ENCODE results near the gene CERS5.
"Not testable (repeated sequence)": the region's sequence is repeated elsewhere in the genome, so short reads cannot be mapped to it uniquely, and the experiment has no call there.

CERS5 gene

GRCh38 chr12:50187084-50187900 is 20.1 kb upstream of the CERS5 start:
- peak; percentile 95 for DNase-seq

GRCh38 chr12:50186681-50187080 is 19.5 kb upstream of the CERS5 start:
- DNase-seq = peak; percentile 84

- peak; percentile 38 for DNase-seq
Measured at GRCh38 chr12:50185970-50186663, 18.9 kb upstream of the CERS5 start.

- DNase-seq = no peak
Measured at GRCh38 chr12:50185301-50185895, 18.2 kb upstream of the CERS5 start.

DNA sequence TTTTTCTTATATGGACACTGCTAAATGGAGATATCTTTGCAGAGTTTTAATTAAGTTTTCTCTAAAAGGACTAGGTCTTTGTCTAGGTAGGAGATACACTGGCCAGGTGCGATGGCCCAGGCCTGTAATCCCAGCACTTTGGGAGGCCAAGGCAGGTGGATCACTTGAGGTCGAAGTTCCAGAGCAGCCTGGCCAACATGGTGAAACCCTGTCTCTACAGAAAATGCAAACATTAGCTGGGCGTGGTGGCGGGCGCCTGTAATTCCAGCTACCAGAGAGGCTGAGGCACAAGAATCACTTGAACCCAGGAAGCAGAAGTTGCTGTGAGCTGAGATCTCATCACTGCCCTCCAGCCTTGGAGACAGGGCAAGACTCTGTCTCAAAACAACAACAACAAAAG is 17.1 kb upstream of the CERS5 start:
- no peak for DNase-seq

DNA sequence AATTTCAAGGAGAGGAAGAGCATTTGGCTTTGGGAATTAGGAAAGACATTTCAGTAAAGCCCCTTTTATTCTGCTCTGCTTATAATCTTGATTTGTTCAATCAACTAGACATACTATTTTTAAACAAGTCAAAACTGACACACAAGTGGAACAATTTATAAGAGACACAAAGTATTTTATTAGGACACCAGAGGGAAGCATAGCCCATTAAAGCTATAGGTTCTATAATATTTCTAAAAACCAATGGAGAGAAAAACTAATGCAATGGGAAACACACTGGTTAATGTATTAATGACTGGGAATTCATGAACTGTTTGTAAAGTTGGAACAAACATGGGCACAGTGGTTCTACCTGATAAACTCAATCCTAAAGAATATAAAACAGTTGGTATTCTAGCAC is 15.3 kb upstream of the CERS5 start:
- no peak for DNase-seq

DNA sequence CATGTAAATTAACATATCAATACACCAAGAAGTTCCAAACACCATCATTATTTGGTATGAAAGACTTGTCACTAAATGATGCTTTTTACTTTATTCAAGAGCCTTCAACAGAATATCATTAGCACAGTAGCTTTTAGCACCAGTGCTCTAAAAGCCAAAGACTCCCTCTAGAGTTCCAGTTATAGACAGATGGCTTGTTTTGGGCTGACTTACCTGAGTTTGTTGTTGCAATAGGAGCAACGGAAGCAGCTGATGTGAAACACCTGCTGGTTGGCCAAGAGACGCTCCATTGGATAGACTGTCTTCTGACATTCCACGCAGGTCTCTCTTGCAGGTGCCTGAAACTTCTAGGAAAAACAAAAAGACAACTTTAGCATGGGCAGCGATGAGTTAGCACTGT is 14.5 kb upstream of the CERS5 start:
- no peak for DNase-seq

GRCh38 chr12:50175716-50176026 is 8.5 kb upstream of the CERS5 start:
- DNase-seq = no peak

DNA sequence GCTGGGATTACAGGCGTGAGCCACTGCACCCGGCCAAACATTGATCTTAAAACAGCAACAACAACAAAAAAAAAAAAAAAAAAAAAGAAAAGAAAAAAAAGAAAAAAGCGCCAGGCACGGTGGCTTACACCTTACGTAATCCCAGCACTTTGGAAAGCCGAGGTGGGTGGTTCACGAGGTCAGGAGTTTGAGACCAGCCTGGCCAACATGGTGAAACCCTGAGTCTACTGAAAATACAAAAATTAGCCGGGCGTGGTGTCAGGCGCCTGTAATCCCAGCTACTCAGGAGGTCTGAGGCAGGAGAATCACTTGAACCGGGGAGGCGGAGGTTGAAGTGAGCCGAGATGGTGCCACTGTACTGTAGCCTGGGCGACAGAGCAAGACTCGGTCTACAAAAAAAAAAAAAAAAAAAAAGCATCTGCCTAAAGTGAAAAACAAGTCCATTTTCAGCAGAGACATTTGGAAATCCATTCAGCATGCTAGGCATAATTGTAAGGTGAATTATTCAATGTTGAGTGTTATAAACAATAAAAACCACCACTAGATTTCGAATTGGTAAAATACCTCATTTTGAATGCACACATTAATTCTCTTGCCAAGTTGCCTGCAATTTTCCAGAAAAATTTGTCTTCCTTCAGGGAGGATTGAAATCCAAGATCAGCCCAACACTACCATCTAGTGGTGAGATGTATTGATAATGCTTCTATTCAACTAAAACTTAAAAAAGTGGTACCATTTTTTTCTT is 8.0 kb upstream of the CERS5 start:
- peak; percentile 78 for DNase-seq

- DNase-seq = no peak
Measured at GRCh38 chr12:50166799-50167048, 445 bp downstream of the CERS5 start.

GRCh38 chr12:50164963-50165362 is 2.2 kb downstream of the CERS5 start:
- no peak for DNase-seq

DNA sequence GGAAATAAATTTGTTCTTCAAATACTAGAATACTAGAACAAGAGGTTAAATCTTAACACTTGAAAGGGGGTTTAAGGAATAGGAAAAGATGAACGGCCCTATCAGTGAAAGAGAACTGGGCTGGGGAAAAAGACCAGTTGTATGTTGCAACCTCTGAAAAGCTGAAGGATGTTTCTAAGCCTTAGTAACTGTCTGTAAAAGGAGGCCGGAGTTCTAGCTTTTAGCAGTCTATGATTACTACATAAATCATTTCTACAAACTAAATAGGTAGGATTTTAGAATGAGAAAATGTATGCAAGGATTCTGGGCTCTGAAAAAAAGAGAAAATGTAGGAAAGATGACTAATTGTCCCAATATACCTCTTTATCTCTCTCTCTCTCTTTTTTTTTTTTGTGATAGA is 4.9 kb downstream of the CERS5 start:
- DNase-seq = peak; percentile 56

GRCh38 chr12:50160643-50161042 is 6.5 kb downstream of the CERS5 start:
- DNase-seq = no peak

- DNase-seq = peak; percentile 14
Measured at GRCh38 chr12:50157259-50157658, 9.9 kb downstream of the CERS5 start.

DNA sequence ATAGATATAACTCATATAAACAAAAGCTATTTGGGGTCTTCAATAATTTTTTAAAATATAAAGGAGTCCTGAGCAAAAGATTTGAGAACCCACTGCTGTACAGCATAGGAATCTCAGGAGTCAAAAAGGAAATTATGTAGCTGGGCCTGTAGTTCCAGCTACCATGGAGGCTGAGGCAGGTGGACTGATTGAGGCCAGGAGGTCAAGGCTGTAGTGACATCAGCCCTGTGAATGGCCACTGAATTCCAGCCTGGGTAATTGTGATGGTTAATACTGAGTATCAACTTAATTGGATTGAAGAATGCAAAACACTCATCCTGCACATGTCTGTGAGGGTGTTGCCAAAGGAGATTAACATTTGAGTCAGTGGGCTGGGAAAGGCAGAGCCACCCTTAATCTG is 10.5 kb downstream of the CERS5 start:
- DNase-seq = no peak

- DNase-seq = not testable (repeated sequence)
Measured at GRCh38 chr12:50154947-50155346, 12.2 kb downstream of the CERS5 start.

DNA sequence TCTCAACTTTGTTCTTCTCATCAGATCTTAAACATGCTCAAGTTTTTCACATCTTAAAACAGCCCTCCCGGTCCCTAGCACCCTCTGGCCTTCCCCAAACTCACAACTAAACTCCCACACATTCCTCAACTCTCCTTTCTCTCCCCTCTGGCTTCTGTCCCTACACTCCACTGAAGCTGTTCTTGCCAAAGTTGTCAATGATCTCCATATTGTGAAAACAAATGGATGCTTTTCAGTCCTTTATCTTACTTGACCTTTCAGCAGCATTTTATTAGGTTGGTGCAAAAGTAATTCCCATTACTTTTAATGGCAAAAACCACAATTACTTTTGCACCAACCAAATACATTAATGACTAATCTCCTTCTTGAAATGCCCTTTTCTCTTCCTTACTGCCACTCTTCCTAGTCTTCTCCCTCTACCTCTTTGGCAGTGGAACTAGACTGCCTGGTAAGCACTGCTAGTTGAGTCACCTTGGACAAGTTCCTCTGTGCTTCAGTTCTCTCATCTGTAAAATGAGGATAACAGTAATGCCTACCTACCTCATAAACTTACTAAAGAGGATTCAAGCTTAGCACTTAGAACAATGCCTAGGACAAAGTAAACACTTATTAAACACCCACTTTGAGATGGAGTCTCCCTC is 16.0 kb downstream of the CERS5 start:
- DNase-seq = no peak

DNA sequence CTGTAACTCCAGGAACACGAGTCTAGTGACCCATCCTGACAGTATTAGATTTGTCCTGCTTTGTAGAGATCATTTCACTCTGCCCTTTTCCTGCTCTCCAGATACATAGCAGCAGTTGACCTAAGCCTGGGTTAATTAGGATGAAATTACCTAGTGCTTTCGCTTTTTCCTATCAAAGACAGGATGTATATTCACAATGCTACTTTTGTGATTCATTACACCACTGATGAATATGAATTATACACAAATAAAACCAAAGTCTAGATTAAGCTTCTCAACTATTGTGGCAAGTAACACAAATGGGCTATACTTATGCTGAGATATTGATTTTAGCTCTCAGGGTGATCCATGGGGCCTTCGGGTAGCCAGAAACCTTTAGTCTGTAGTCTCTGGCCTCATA is 17.9 kb downstream of the CERS5 start:
- DNase-seq = no peak

GRCh38 chr12:50148011-50148410 is 19.2 kb downstream of the CERS5 start:
- not testable (repeated sequence) for DNase-seq

GRCh38 chr12:50147281-50147680 is 19.9 kb downstream of the CERS5 start:
- DNase-seq = no peak

DNA sequence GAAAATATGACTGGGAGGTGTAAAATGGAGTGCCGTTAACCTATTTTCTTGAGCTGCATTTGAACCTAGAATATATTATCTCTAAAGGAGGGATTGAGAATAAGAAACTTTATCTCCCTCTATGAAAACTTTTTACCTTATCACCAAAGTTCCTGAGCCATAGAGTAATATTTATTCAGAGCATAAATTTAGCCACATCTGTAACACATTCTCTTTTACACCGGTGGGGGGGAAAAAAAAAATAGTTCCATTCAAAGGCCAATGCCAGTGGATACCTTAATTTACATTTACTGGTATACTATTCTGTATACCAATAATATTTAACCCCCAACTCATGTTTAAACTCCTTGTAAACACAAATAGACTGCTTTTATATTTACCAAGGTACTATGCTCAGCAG is 21.7 kb downstream of the CERS5 start:
- no peak for DNase-seq

GRCh38 chr12:50142993-50143392 is 24.2 kb downstream of the CERS5 start:
- DNase-seq = no peak

DNA sequence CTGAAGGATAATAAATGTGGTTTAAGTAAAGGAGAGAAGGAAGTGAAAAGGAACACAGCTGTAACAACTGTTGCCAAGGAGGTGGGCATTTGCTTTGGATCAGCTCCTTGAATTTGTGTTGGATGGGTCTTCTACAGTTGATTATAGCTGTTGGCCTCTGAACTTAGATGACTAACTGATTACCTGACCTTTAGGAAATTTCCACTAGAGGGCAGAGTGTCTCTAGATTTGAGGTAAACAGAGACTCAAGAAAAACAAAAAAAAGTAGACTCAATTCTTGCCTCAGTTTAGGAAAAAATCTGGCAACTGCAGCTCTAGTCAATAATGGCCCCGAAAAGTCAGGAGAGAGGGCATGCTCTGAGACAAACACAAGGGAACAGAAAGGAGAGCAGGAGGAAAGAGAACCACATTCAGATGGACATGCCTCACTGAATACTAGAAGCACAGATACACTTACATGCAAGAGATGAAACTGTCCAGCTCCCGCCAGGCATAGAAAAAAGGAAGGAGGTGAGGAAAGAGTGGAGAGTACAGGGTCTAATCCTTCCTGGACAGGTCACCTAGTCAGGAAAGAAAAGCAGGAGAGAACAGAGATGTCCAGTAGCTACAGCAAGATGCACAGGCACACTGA is 34.5 kb downstream of the CERS5 start:
- DNase-seq = peak; percentile 49
